ENCODE results near the gene ZSCAN16.
"Not testable (repeated sequence)": the region's sequence is repeated elsewhere in the genome, so short reads cannot be mapped to it uniquely, and the experiment has no call there.

- TF ChIP-seq CTCF, POLR2A (IDR thresholded peaks at IDR 0.05): not testable (repeated sequence)
Measured at GRCh38 chr6:28080381-28080630, 44.1 kb upstream of the ZSCAN16 start, which contains the start of gene ZNF165.

All from Peyer's patch (tissue), 4 donors.